GM21447 (cell line): ENCODE results near the gene NOP16.
A peak's percentile ranks its signal among the peaks of the same experiment; 100 is the strongest.

Experiments
- ATAC-seq: cut with Tn5 transposase; IDR thresholded peaks from one replicate; pipeline ENCODE4 v1.9.1; 2021; ENCODE audit not compliant: unreplicated experiment

NOP16 gene

DNA sequence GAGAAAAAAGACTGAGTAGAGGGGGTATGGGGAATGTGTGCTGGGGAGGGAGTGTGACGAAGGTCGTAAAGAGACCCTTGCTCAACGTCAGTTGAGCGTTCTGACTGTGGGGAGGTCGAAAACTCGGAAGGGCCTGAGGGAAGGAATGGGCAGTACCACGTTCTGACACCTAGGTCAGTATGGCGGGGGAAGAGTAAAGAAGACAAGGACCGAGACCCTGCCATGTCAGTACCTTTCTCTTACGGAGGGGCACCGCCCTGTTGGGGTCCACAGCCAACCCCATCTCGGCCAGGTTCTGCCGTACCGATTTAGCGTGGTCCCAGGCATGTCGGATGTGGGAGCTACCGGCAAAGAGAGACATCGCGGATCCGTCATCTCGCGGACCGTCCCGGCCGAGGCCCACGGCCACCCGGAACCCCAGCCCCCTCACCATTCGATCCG, 375 bp downstream of the NOP16 start:
- peak; percentile 1 for ATAC-seq

DNA sequence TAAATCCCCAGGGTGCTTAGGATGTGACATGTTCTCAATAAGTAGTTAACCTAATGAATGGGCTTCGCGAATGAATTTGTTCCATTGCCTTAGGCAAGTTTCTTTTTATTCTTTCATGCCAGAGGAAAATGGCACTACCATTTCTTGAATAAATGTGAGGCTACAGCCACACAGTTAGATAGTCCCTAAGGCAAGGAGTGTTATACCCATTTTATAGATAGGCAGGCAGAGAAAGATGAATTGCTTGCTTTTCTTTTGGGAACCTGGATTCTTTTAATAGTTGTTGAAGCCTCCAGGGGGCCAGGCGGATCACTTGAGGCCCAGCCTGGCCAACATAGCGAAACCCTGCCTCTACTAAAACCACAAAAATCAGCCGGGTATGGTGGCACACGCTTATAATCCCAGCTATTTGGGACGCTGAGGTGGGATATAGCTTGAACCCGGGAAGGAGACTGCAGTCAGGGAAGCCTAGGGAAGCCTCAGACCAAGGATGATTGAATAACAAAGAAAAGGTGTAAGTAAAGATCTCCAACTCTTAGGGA, 943 bp downstream of the NOP16 start:
- ATAC-seq, result no peak

DNA sequence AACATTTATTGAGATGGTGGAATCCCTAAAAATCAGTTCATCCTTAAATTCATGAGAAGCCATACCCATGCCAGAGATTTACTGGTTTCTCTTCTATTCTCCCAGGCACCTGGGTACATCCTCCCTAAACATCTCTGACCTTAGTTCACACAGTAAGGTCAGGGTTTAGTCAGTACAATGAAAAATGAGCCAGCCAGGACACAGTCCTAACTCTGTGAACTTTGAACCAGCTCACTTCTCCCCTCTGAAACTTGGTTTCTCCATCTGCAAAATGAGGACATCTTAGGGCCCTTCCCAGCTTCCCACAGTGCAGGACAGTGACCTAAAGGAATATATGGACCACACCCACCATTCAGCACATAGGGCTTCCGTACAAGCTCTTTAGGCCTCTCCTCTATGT, 1.9 kb downstream of the NOP16 start:
- no peak for ATAC-seq

DNA sequence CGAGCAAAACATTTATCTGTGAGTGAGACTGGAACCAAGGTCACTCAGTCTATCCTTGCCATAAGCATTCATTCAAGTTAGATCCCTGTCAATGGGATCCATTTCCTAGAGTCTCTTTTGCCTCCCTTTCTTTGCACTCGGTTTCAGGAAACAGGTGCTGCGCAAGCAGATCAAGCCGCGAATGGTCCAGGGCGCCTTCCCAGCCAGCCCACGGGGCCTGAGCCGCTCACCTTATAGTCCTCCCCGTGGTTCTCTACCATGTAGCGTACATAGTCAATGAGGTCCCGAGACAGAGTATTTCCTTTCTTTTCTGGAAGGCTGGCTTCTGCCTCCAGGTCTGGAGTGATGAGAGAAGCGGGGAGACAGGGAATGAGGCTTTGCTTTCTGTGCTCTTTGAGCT, 3.4 kb downstream of the NOP16 start:
- no peak for ATAC-seq

DNA sequence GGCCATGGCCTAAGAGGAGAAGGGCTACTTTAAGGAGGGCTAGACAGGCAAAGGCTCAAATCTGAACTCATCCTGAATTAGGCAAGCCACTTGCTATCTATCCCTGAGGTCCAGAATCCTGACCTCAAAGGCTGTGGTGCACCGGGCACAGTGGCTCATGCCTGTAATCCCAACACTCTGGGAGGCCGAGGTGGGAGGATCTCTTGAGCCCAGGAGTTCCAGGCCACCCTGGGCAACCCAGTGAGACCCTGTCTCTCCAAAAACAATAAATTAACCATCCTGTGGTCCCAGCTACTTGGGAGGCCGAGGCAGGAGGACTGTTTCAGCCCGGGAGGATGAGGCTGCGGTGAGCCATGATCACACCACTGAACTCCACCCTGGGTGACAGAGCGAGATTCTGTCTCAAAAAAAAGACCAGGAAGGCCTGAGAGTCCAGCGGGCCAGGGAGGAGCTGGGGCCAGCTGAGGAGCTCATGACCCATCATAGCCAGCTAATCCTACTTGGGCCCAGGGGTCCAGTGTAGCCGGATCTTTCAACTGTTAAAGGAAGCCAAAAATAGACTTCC, 4.0 kb downstream of the NOP16 start:
- no peak for ATAC-seq

DNA sequence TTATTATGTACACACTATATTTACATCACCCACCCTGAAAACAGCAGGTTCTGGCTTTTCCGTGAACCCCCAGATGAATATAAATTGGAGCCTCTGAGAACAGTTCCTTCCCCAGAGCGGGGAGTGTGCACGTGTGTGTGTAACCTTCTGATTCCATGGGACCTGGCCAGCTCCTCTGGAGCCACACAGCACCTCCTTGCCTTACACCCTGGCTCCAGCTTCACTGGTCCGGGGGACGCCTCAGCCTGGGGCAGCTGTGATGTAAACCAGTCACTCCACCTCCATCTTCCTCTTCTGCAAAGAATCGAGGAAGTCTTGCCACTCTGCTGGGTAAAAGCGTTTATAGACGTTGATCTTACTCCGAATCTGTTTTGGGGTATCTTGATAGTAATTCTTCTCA, 4.4 kb downstream of the NOP16 start:
- ATAC-seq, result no peak

DNA sequence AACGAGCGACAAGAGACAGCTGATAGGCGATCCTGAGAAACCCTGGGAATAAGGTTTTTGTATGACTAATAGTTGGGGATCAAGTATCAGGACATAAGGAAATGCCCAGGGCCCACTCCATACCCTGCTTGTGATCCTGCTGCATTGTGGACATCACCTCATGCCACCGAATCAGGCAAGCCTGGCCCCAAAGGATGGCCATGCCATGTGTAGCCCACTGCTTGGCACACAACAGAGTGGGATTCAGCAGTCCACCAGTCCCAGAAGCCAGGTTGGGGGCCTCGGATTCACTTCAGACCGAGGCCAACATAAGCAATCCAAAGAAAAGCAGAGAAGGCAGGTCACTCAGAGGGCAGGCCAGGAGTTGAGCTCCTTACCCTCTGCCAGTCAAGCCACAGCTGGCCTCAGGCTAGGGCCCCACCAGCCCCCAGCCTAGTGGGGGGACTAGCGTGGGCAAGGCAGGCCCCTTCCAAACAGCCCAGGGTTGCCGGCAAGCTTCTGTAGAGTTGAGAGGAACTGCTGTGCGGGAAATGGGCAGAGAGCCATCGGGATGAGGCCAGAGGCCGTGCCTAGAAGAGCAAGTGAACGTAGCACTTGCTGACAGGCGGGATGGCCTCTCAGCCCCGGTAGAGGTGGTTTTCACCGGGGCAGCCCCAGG, 5.0 kb downstream of the NOP16 start:
- no peak for ATAC-seq

DNA sequence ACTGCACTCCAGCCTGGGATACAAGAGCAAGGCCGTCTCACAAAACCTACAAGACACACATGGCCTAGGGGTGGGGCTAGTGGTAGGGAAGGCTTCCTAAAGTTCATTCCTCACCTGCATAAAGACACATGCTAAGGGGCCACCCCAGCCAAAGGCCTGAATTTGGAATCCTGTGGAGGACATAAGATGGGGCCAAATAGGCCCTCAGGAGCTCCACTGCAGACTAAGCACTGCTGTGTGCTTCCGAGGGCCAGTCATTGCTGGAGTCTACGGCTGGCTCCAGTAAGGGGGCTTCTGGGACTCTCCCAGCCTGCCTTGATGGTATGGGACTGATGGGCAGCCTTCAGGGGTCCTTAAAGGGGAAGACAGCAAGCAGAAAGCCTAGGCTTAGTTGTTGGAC, 5.7 kb downstream of the NOP16 start:
- ATAC-seq, result no peak

DNA sequence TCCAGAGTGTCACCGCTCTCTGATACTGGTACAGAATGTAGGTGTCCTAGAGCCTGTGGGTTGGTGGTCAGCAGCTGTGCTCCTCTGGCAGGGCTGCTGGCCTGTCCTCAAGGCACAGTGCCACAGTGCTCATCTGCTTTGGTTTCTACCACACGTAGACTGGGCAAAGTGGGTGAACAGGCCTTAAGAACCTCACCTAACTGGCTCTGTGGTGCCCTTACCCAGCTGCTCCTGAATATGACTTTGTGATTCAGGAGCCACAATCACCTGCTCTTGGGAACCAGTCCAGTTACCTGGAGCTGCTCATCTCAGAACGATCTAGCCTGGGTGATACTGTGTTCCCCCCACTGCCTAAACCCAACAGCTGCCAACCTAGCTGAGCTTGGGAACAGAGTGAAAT, 6.4 kb downstream of the NOP16 start:
- ATAC-seq, result no peak

DNA sequence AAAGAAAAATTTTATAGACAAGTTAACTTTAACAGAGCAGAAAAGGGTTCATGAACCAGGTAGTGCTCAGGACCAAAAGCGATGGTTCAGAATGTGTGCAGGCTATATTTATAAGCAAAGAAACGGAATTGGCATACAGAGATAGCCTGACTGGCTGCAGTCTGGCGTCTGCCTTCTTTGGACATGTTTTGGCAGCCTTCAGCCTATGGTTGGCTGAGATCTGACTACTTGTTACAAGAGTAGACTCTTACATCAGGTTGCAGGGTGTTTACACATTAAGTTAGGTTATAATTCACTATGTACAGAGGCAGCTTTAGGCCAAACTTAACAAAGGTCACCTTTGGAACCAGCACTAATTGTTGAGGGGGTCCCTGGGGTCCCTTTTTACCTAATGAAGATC, 7.0 kb downstream of the NOP16 start:
- ATAC-seq, result no peak

DNA sequence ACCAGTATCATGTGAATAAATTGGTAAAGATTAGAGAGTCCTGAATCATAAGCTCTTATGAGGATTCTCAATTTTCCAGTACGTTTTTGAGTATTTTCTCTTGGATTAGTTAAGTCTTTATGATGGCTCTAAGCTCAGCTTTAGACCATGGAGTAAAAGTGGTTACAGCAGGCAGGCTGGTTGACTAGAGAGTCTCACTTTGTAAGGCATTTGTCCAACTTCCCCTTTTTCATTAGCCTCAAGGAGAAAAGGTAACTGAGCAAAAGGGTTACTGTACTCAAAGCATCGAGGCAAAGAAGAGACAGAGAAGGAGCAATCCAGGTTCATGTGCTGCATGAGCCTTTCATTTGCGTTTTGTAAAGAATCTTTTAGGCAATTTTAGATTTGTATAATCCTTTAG, 8.5 kb downstream of the NOP16 start:
- no peak for ATAC-seq

DNA sequence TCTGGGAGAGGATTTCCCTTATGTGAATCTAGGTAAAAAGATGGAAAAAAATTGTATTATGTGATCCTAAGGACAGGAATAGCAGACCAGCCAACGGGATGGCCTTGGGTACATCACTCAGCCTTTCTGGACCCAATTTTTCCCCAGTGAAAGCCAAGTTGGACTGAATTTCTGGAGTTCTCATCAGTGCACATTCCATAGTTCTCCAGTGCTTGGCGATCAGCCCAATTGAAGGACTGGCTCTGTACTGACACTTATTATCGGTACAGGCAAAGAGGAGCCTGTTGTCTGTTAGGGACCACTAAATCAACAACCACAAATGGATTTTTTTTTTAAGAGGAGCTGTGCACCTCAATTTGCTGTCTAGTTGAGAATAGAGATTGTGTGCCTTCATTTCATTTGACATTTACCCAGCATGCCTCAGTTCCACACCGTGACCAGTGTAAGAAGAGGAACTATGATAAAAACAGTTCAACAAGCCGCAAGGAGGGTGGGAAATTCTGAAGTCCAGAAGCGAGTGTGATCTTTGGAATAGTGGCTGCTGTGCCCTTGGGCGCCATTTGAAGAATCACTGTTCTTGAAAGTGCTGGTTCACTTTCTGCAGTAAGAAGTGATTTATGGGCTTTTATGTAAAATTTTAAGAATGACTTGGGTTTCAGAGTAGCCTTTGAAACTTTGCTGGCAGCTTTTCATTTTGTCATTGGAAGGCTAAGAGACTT, 15.1 kb downstream of the NOP16 start:
- no peak for ATAC-seq

DNA sequence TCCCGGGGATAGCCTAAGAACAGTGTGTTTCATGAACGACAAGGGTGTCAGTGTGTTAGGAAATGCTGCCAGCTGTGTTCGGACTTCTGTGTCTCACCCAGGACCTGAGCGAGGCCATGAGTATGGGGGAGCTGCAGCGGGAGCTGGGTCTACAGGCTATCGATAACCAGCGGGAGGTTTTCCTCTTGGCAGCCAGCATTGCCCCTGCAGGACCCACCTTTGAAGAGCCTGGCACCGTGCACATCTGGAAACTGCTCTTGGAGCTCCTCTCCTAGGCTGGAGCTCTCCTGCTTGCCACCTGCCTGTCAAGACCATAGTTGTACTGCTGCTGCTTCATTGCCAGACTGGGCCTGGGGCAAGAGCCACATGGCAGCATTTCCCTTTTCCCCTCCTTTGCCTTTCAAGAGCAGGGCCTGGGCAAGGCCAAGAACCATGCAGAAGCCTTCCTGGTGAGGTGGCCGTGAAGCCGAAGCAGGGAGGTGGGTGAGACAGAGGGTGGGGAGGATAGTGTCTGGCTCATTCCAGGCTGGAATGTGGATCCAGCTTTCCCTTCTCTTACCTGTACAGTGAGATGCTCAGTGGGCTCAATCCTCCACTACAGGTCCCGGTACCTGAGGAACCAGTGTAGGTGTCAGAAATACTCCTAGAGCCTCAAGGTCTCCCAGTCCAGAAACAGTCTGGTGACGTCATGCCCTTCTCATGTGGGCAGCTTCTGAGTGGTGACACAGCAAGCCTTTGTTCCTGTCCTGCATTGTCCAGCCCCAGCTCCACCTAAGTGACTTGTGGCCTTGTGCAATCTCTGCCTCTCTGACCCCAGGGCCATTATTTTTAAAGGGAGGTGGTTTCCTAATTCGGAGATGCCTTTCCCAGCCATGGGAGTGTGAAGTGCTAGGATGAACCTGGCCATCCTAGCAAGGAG, 16.5 kb downstream of the NOP16 start:
- ATAC-seq, result no peak

DNA sequence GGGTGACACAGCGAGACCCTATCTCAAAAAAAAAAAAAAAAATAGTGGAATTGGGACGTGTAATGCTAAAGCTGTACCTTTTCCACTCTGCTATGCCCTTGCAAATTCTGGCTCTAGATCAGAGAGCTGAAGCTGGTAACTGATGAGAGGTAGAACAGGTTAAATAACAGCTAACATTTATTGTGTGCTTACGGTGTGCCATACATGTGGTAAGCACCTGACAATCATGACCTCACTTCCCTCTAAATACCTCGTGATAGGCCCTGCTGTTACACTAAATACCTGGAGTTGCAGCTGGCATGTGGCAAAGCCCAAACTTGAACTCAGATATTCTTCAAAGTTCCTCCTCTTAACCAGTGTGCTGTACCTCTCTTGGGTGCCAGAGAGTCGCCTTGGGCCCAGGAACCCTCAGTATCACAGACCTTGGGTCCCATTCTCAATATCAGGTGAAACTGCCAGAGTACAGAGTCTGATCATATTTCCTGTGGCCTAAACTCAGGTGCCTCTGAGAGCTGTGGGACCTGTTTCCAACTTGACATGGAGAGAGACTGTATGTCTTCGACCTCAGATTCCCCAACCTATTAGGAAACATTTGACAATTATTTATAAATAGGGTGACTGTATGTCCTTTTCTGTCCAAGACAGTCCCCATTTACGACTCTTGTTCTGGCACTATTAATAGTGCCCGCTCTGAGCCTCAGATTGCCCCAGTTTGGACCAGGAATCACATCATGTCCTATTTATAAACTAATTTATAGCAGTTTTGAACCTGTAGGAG, 18.3 kb downstream of the NOP16 start:
- no peak for ATAC-seq

DNA sequence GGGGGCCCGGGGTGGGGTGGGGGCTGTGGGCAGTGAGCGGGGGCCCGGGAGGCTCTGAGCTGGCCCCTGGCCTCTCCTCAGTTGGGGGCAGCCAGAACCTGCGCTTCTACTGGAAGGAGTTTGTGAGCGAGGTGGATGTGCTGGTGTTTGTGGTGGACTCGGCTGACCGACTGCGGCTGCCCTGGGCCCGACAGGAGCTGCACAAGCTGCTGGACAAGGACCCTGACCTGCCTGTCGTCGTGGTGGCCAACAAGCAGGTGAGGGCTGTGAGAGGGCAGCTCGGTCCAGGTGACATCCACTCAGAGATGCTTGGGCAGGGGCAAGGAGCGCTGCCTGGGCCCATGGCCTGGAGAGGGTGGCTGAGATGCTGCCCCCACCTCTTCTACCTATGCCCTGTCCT, 19.7 kb downstream of the NOP16 start:
- no peak for ATAC-seq

DNA sequence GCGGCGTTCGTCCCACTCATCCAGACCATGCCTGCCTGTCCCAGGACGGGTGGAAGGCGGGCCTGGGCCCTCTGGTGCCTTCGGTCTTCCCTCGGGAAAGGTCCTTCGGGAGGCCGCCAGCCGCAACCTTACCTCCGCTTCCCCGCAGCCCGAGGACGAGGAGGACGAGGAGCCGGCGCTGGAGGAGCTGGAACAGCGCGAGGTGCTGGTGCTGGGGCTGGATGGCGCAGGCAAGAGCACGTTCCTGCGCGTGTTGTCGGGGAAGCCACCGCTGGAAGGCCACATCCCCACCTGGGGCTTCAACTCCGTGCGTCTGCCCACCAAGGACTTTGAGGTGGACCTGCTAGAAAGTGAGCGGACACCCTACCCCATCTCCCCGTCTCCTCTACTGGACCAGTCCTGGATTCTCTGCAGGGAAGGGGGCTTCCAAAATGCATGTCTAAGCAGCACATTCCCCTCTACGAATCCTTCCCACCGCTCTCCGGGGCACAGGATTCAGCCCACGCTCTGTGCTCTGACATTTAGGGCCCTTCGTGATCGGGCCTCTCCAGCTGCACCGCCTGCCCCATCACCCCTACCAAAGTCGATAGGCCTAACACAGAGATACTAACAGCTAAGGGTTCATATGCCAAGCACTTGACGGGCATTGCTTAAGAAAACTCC, 22.0 kb downstream of the NOP16 start:
- no peak for ATAC-seq

DNA sequence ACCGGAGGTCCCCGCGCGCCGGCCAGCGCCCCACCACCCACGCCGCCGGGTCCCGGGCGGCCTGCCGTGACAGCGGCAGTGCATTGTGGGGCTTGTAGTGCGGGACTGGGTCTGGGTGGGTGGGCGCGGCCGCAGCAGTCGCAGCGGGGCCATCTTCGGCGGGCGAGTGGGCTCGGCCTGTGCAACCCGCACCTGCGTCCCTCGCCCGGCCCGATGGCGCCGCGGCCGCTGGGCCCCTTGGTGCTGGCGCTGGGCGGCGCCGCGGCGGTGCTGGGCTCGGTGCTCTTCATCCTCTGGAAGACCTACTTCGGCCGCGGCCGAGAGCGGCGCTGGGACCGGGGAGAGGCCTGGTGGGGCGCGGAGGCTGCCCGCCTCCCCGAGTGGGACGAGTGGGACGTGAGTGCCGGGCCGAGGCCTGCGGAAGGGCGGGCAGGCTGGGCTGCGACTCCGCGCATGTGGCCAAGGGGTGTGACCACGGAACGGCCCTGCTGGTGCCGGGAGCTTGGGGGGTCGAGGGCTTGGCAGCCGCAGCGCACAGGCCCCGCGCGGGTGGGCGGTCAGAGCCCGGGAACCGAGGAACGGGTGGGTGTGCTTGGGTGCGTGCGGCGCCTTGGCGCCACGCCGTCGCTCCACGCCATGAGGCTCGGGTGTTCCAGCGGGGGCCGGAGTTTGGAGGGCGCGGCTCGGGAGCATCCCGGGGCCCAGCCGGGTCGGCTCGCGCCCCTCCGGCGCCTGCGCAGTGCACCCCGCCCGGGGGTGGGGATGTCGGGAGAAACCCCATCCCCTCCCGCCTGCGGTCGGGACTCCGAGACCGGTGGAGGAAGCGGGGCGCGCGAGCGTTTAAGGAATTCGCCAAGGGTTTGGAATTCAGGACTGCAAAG, 22.8 kb downstream of the NOP16 start, which contains the start of gene ARL10:
ARL10 (plus strand) TSS at position 137 of the 881 bp plus-strand sequence; CDS start at position 214, 77 bp downstream.
- ATAC-seq, result no peak

DNA sequence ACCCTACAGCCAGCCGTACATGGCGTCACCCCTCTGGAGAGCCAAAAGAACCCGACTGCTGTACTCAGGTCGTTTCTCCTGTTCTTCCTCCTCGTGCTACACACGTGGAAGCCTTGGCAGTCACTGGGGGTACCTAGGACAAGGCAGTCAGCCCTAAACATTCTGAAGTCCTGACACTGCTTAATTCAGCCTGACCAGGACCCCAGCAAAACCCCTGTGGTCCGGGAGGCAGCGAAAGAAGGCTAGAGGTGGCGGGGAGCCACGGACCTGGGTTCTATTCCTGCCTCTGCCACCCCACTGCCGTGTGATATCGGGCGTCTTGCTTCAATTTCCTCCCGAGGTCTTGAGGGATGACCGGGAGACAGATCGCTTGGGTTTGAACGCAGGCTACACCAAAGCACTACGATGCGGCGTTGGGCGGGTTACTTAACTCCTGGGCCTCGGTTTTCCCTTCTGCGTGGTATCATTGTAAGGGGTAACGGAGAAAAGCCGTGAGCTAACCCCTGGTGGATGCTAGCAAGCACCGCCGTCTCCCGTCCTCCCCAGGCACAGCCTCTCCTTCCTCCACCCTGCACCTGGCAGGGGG, 23.5 kb downstream of the NOP16 start:
- no peak for ATAC-seq

DNA sequence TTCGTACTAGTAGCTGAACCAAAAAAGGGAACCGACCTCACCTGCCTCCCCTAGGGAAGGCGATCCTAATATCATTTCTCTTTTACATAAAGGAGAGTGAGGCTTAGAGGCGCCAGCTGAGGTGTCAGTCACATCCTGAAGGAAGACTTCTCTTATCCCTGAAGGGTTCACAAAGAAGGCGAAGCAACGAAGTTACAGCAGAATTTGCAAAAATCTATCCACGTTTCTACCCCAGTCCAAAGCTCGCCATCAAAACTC, 26.2 kb downstream of the NOP16 start:
- ATAC-seq, result peak; percentile 15
